ENCODE results near the gene HIVEP1. TPM values are rescaled to one million over a fixed set of nuclear protein-coding genes. Genes with fewer than 3 reads are reported as not detected.

HIVEP1 gene
- total and polyA plus RNA-seq, 4 donors = 2.7 to 27.2 (median 6.2) TPM

DNA sequence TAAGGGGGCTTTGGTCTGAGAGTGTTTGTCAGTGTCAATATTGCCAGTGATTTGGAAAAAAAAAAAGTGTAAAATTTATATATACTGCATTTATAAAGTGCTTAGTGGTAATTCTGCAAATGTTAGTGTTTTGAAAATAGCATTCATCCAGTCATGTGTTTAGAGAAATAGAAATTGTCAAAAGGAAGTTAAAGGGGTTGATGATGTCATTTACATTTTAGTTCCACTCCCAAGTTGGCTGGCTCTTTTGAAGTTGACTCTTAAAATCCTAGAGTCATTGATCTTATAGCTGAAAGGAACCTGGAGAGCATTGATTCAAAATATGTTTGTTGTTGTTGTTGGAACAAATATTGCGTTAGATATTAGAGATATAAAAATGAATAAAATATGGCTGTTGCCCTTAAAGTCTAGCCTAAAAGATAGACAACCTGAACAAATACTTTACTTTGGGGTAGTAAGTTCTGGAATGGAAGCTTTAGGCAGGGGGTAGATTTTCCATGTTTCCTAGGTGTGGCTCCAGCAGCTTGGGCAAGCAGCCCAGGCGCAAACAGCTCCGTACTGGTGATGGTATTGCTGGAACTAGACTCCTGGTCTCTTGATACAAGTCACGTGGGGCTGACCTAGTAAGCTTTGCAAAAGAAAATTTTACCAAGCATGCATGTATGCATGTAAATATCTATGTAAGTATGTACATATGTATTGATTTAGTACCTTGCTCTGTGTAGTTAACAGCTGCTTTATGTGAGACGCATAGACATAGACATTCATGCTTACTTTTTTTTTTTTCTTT is 46.3 kb downstream of the HIVEP1 start:
- Histone ChIP-seq H3K27me3 (ENCODE audit: control insufficient read depth in 4 of 4, insufficient read depth in 4 of 4, low read length in 3 of 4) (no peaks in the 10 kb centered on the region), H3K9me3 (ENCODE audit: control insufficient read depth in 4 of 4, low read length in 3 of 4) (no peaks in the 10 kb centered on the region), H3K27ac (ENCODE audit: low read depth in 1 of 2, low read length in 2 of 2) (no peak overlapping the region), H3K9ac (ENCODE audit: low read depth in 1 of 2, low read length in 2 of 2) (no peak overlapping the region), H3K4me3 (ENCODE audit: low read depth in 1 of 3, low read length in 3 of 3) (no peak overlapping the region), H3K4me1 (ENCODE audit: control insufficient read depth in 4 of 4, insufficient read depth in 4 of 4, low read length in 3 of 4) (peaks cover 0 to 8% (median 2%) of the 10 kb centered on the region in 4 donors), H3K36me3 (ENCODE audit: control insufficient read depth in 4 of 4, insufficient read depth in 3 of 4, low read depth in 1 of 4, low read length in 3 of 4) (no peaks in the 10 kb centered on the region)
- 56% methylated on average over 5 of the region's 5 CpGs for WGBS
- TF ChIP-seq NR2F2 (IDR thresholded peaks at IDR 0.05) (no peak), HNF4A (conservative IDR thresholded peaks at IDR 0.05) (peak; percentile 27 to 41), TAF1 (conservative IDR thresholded peaks at IDR 0.05) (no peak), JUND (IDR thresholded peaks at IDR 0.05) (peak in 1 of 2 donors; percentile 10), FOXA1 (IDR thresholded peaks at IDR 0.05) (no peak), RAD21 (IDR thresholded peaks at IDR 0.05) (peak; percentile 6 to 24), YY1 (IDR thresholded peaks at IDR 0.05) (peak; percentile 37), SP1 (IDR thresholded peaks at IDR 0.05) (no peak), GABPA (IDR thresholded peaks at IDR 0.05 in 1 of 2, conservative IDR thresholded peaks at IDR 0.05 in 1 of 2) (no peak), RXRA (IDR thresholded peaks at IDR 0.05) (peak in 1 of 2 donors; percentile 23)
- TF ChIP-seq, protein P1, sequence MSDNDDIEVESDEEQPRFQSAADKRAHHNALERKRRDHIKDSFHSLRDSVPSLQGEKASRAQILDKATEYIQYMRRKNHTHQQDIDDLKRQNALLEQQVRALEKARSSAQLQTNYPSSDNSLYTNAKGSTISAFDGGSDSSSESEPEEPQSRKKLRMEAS (IDR thresholded peaks at IDR 0.05) = peak; percentile 22
- DNase-seq (ENCODE audit: low spot score) = no peak

DNA sequence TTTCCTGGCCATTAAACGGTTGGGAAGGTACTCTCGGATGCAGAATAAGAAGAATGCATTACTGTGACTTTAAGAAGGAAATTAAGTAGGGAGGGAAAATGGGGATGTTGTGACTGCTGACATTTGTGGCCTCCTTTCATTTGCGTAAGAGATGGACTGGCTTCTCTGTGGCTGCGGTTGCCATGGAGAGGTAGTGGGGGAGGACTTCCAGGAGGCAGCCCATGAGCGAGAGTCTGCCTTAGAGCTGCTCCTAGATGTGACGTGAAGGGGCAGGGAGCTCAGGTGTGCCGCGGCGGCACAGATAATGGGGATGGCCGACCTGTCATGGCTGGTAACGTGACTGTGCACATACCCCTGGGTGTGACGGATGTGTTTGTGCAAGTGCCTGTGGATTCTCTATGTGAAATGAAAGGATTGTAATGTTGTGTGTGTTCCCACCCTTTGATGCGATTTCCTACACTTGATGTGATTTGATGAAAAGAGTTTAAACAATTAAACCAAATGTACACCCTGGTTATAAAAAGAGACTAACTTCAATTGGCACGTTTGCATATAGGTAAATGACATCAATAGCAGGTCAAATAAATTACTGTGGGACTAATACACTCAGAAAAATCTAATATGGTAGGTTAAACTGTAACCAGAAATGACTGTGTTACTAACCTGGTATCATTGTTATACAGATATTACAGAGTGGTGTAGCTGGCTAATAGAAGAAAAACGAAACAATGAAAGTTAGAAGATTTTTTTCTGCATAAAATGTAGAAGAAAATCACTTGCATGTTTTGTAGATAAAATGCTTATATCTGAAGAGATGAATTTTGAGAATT is 48.9 kb downstream of the HIVEP1 start:
- no peak for TF ChIP-seq TAF1 (conservative IDR thresholded peaks at IDR 0.05)
- TF ChIP-seq HNF4G (IDR thresholded peaks at IDR 0.05) = no peak
- Histone ChIP-seq H3K9ac (ENCODE audit: low read depth in 1 of 2, low read length in 2 of 2) (no peak overlapping the region), H3K27me3 (ENCODE audit: control insufficient read depth in 4 of 4, insufficient read depth in 4 of 4, low read length in 3 of 4) (no peaks in the 10 kb centered on the region), H3K4me3 (ENCODE audit: low read depth in 1 of 3, low read length in 3 of 3) (no peak overlapping the region), H3K27ac (ENCODE audit: low read depth in 1 of 2, low read length in 2 of 2) (no peak overlapping the region), H3K4me1 (ENCODE audit: control insufficient read depth in 4 of 4, insufficient read depth in 4 of 4, low read length in 3 of 4) (peaks cover 0 to 8% (median 3%) of the 10 kb centered on the region in 4 donors), H3K36me3 (ENCODE audit: control insufficient read depth in 4 of 4, insufficient read depth in 3 of 4, low read depth in 1 of 4, low read length in 3 of 4) (no peaks in the 10 kb centered on the region), H3K9me3 (ENCODE audit: control insufficient read depth in 4 of 4, low read length in 3 of 4) (no peaks in the 10 kb centered on the region)
- WGBS = 70% methylated on average over 15 of the region's 15 CpGs
- DNase-seq (ENCODE audit: low spot score) = no peak

DNA sequence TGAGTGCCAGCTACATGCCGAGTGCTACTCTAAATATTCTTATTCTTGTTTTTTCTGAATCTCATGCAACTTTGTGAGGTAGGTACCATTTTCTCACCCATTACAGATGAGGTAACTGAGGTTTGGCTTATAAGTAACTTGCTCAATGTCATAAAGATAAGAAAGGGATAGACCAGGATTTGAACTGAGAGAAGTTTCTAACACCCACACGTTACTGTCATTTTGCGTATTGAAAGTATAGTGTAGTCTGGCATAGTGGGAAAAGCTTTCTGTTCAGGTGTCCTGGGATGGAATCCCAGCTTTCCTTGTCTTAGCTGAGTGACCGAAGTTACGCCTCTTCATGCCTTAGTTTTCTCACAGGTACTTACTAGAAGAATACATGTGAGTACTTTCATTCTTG is 50.5 kb downstream of the HIVEP1 start:
- Histone ChIP-seq H3K27ac (ENCODE audit: low read depth in 1 of 2, low read length in 2 of 2) (no peak overlapping the region), H3K36me3 (ENCODE audit: control insufficient read depth in 4 of 4, insufficient read depth in 3 of 4, low read depth in 1 of 4, low read length in 3 of 4) (no peaks in the 10 kb centered on the region), H3K9me3 (ENCODE audit: control insufficient read depth in 4 of 4, low read length in 3 of 4) (no peaks in the 10 kb centered on the region), H3K9ac (ENCODE audit: low read depth in 1 of 2, low read length in 2 of 2) (no peak overlapping the region), H3K4me1 (ENCODE audit: control insufficient read depth in 4 of 4, insufficient read depth in 4 of 4, low read length in 3 of 4) (peaks cover 0 to 8% (median 3%) of the 10 kb centered on the region in 4 donors), H3K4me3 (ENCODE audit: low read depth in 1 of 3, low read length in 3 of 3) (no peak overlapping the region), H3K27me3 (ENCODE audit: control insufficient read depth in 4 of 4, insufficient read depth in 4 of 4, low read length in 3 of 4) (no peaks in the 10 kb centered on the region)
- 98% methylated on average over 5 of the region's 5 CpGs for WGBS
- no peak for DNase-seq (ENCODE audit: low spot score)
- TF ChIP-seq, protein P2, sequence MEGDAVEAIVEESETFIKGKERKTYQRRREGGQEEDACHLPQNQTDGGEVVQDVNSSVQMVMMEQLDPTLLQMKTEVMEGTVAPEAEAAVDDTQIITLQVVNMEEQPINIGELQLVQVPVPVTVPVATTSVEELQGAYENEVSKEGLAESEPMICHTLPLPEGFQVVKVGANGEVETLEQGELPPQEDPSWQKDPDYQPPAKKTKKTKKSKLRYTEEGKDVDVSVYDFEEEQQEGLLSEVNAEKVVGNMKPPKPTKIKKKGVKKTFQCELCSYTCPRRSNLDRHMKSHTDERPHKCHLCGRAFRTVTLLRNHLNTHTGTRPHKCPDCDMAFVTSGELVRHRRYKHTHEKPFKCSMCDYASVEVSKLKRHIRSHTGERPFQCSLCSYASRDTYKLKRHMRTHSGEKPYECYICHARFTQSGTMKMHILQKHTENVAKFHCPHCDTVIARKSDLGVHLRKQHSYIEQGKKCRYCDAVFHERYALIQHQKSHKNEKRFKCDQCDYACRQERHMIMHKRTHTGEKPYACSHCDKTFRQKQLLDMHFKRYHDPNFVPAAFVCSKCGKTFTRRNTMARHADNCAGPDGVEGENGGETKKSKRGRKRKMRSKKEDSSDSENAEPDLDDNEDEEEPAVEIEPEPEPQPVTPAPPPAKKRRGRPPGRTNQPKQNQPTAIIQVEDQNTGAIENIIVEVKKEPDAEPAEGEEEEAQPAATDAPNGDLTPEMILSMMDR (IDR thresholded peaks at IDR 0.05; ENCODE audit: low read depth, low read length, missing input control) = no peak
- TF ChIP-seq RAD21 (IDR thresholded peaks at IDR 0.05) = no peak
- TF ChIP-seq, protein P3, sequence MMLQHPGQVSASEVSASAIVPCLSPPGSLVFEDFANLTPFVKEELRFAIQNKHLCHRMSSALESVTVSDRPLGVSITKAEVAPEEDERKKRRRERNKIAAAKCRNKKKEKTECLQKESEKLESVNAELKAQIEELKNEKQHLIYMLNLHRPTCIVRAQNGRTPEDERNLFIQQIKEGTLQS (IDR thresholded peaks at IDR 0.05) = no peak
- TF ChIP-seq YY1 (IDR thresholded peaks at IDR 0.05) = no peak
- TF ChIP-seq RXRA (IDR thresholded peaks at IDR 0.05) = no peak
- TF ChIP-seq NR2F2 (IDR thresholded peaks at IDR 0.05) = no peak
- no peak for TF ChIP-seq SP1 (IDR thresholded peaks at IDR 0.05)
- TF ChIP-seq GABPA (IDR thresholded peaks at IDR 0.05 in 1 of 2, conservative IDR thresholded peaks at IDR 0.05 in 1 of 2) = no peak
- TF ChIP-seq FOXA1 (IDR thresholded peaks at IDR 0.05) = no peak
- no peak for TF ChIP-seq TAF1 (conservative IDR thresholded peaks at IDR 0.05)
- TF ChIP-seq, protein P4, sequence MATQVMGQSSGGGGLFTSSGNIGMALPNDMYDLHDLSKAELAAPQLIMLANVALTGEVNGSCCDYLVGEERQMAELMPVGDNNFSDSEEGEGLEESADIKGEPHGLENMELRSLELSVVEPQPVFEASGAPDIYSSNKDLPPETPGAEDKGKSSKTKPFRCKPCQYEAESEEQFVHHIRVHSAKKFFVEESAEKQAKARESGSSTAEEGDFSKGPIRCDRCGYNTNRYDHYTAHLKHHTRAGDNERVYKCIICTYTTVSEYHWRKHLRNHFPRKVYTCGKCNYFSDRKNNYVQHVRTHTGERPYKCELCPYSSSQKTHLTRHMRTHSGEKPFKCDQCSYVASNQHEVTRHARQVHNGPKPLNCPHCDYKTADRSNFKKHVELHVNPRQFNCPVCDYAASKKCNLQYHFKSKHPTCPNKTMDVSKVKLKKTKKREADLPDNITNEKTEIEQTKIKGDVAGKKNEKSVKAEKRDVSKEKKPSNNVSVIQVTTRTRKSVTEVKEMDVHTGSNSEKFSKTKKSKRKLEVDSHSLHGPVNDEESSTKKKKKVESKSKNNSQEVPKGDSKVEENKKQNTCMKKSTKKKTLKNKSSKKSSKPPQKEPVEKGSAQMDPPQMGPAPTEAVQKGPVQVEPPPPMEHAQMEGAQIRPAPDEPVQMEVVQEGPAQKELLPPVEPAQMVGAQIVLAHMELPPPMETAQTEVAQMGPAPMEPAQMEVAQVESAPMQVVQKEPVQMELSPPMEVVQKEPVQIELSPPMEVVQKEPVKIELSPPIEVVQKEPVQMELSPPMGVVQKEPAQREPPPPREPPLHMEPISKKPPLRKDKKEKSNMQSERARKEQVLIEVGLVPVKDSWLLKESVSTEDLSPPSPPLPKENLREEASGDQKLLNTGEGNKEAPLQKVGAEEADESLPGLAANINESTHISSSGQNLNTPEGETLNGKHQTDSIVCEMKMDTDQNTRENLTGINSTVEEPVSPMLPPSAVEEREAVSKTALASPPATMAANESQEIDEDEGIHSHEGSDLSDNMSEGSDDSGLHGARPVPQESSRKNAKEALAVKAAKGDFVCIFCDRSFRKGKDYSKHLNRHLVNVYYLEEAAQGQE (IDR thresholded peaks at IDR 0.05) = no peak
- no peak for TF ChIP-seq EGR1 (IDR thresholded peaks at IDR 0.05; ENCODE audit: low read depth in 2 of 2)
- no peak for TF ChIP-seq HNF4A (conservative IDR thresholded peaks at IDR 0.05)
- no peak for TF ChIP-seq HNF4G (IDR thresholded peaks at IDR 0.05)
- TF ChIP-seq, protein P1 (IDR thresholded peaks at IDR 0.05) = no peak
- TF ChIP-seq JUND (IDR thresholded peaks at IDR 0.05) = no peak
